NCI-H524 treated with DMSO at 0.1 percent for 48 hours (cell line): ENCODE data around the gene SEC24A.
"Not testable (repeated sequence)": the region's sequence is repeated elsewhere in the genome, so short reads cannot be mapped to it uniquely, and the experiment has no call there.

Experiments used
- DNase-seq: peaks from one replicate; lab custom pipeline; 2025; lab: John Stamatoyannopoulos, UW

The SEC24A gene

DNA sequence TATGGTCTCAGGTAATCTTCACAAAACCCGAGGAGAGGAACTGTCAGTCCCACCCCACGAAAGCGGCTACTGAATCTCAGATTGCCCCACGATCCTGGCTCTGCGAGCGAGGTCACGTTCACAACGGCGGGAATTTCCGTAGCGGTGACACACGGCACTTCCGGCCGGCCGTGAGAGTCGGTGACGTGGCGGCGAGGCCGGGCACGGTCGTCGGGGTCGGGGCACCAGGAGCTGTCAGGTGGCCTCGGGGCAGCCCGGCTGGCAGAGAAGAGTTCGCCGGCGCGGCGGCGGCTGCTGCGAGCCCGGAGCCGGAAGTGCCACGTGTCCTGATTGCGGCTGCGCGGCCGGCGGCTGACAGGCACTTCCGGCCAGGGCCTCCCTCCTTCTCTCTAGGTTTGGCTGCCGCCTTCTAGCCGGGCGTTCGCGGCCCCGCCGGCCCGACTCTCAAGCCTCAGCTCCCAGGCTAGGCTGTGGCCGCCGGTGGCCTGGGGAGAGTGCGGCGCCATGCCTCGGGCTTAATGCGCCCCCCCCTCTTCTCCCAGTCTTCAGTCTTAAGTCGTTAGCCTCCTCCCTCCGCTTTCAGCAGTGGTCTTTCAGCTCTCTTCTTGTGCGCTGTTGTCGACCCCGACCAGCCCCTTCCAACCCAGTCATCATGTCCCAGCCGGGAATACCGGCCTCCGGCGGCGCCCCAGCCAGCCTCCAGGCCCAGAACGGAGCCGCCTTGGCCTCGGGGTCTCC is at the start of gene SEC24A:
Gene SEC24A, plus strand, starts transcription at position 361 of the 738 bp plus-strand sequence. Its CDS starts 292 bp downstream, at position 653.
- DNase-seq = peak; percentile 45

DNA sequence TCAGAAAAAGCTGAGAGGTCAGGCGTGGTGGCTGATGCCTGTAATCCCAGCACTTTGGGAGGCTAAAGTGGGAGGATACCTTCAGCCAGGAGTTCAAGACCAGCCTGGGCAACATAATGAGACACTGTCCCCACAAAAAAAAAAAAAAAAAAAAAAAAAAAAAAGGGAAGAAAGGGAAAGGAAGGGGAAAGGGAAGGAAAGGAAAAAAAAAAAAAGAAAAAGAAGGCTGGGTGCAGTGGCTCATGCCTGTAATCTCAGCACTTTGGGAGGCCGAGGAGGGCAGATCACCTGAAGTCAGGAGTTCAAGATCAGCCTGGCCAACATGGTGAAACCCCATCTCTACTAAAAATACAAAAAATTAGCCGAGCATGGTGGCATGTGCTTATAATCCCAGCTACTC is 48.8 kb upstream of the SEC24A start:
- DNase-seq = not testable (repeated sequence)

DNA sequence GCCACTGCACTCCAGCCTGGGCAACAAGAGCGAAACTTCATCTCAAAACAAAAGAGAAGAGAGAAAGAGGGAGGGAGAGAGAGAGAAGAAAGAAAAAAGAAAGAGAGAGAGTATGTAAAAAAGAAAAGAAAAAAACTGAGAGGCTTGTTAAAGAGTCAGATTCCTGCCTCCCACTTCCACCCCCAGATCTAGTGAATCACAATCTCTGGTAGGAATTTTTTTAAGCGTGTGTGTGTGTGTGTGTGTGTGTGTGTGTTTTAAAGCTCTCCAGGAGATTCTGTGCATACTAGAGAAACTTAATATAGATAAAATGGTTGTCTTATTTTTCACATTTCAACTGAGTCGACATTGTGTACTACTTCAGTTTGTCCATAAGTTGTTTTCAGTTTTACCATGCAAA is 48.0 kb upstream of the SEC24A start:
- no peak for DNase-seq

DNA sequence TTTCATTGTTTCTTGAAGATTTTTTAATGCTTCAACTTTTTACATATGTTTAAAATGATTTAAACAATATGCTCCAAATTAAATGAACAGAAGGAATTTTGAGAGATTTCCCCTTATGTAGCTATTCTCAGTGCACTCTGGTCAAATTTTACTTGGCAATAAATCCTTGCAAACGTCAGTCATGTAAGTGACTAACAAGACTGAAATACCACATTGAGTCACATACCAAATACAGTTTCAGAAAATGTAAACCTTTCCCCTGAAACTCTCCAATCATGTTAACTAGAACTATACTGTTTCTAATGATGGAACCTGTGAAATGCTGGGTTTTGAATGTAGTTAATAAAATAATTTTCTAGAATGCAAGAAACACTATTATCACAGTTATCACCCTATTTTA is 45.5 kb upstream of the SEC24A start:
- no peak for DNase-seq

DNA sequence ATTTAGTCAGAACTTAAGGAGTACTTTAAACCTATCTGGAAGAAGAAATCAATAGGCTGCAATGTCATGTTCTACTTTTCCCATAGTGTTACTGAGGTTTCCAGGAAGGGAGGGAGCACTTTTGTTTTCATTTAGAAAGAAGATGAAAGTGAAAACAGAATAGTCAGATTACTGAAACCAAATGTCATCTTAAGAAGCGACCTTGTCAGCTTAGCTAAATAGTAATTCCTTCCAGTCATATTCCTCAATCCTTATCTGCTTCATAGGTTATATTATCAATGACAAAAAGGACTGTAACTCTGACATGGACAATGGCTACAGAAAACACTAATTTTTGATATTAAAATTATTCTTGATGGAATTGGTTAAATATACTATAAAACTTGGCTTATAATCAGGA is 43.7 kb upstream of the SEC24A start:
- no peak for DNase-seq

DNA sequence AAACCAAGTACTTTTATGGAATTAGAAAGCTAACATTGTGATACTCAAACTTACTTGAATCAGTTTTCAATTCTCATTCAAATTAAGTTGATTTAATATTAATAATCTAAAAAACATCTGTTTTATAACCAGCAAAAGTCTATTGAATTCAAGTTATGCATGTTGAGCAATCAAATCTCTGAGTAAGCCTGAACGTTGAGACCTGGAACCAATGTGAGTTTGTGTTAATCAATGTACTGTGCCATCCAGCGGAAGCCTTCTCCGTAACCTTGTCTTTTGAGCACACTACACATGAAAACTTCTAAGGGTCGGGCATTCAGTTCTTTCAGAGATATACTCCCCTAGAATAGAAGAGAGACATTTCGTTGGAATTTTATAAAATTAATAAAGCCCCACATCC is 41.9 kb upstream of the SEC24A start:
- DNase-seq = no peak

DNA sequence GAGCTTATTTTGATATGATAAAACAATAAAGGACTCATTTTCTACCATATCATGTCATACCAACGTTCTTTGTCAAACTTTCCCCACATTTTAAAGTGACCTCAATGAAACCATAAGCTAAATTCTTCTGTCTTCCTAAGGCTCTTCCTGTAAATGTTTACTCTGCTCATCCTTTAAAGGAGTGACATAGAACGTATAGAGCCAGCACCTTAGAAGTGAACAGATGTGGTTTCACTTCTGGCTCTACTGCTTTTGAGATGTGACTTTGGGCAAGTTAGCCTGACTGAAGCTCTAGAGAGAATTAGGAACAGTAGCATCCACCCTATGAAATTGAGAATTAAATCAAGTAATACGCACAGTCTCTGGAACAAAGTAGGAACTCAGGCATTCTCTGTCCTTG is 40.0 kb upstream of the SEC24A start:
- DNase-seq = no peak

DNA sequence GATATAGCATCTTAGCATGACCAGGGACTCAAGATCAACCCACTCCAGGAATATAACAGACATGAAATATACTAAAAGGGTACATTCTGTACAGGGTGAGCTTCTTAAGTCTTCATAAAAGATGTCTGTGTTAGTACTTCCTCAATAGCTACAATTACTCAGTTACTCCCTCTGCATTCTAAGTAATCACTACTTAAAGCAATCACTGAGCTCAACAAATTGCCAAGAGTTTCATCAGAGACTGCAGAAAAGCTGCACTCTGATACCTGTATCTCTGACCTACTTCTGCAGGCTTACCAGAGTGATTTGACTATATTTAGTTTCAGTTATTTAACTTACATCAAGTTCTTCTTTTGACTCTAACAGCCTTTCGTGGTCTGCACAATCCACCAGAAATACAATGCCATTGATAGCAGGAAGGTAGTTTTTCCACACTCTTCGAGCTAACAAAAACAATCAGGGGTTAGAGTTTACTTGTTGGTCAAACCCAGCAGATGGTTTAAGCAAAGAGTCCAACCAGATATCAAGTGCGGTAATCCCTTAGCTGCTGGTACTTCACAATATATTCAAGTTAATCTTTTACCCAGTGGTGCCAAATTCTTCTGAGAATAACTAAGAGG is 39.2 kb upstream of the SEC24A start:
- DNase-seq = peak; percentile 74

DNA sequence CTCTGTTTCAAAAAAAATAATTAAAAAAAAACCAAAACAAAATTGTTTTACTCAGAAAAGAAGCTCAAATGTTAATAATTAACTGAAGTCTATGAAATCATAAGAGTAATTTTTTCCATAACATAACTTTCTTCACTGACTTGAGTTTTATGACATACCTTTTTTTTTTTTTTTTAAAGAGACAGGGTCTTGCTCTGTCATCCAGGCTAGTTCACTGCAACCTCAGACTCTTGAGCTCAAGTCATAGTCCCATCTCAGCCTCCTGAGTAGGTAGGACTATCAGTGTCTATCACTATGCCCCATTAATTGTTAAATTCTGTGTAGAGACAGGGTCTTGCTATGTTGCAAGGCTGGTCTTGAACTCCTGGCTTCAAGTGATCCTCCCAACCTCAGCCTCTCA is 37.9 kb upstream of the SEC24A start:
- no peak for DNase-seq

DNA sequence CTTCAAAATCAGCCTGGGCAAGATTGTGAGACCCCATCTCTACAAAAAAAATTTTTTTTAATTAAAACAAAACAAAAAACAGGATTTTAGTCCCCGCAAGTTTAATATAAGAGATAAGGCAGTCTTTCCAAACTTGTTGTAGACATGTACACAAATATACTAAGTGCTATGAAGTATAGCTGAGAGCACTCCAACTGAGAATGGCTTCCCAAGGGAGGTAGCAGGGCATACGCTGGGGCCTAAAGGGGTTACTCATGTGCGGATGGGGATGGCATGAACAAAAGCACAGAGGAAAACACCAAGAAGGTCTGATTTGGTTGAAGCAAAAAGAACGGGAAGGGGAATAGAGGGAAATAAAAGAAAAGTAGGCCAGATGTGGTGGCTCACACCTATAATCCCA is 37.1 kb upstream of the SEC24A start:
- no peak for DNase-seq

DNA sequence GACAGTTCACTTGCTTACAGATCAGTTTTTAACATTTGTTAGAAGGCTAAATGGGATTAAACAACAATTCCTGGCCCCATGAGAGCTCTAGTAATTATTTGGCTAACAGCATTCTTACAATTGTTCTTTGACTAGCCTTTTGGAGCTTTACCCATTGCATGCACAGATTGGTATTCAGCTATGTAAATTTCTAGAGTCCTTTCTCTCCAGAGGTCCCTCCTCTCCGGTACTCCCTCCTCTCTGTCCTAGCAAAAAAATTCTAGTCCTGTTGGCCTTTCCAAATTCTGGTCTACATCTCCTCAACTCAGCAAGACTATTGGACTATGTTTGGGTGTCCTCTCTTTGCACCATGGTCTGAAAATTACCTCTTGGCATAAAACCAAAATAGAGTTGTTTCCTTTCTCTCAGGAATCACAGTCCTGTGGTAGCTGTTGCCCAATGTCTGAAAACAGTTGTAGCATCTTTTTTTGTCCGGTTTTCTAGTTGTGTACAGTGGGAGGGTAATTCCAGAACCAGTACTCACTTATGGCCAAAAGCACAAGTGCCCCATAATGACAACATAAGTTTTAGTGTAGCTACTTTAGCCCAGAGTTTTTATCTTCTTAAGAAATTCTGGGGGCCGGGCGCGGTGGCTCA is 34.0 kb upstream of the SEC24A start:
- no peak for DNase-seq

DNA sequence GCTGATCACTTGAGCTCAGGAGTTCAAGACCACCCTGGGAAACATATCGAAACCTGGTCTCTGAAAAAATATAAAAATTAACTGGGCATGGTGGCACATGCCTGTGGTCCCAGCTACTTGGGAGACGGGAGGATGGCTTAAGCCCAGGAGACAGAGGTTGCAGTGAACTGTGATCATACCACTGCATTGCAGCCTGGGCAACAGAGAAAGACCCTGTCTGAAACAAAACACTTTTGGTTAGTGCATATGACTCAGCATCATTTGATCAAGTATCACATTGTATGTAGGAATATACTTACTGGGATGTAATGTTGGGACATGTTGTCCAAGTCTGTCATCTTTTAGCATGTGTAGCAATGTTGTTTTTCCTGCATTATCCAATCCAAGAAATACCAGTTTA is 28.0 kb upstream of the SEC24A start:
- DNase-seq = no peak

DNA sequence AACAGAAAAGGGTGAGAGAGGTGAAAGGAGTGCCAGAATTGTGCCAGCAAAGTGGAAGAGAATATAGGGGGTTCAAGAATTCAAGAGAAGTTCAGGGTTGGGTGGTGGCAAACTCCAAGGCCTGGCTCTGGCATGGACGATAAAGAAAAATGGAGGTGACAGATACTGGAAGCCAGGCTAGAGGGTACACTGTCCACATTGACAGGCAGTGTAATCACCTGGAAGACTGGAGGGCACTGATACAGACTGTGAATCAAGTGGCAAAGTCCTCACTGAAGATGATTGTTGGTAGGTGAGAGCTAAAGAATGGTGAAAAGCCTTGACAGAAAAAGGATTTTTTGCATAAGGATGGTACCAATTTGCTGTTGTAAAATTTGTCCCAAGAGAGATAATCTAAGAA is 23.0 kb upstream of the SEC24A start:
- no peak for DNase-seq

DNA sequence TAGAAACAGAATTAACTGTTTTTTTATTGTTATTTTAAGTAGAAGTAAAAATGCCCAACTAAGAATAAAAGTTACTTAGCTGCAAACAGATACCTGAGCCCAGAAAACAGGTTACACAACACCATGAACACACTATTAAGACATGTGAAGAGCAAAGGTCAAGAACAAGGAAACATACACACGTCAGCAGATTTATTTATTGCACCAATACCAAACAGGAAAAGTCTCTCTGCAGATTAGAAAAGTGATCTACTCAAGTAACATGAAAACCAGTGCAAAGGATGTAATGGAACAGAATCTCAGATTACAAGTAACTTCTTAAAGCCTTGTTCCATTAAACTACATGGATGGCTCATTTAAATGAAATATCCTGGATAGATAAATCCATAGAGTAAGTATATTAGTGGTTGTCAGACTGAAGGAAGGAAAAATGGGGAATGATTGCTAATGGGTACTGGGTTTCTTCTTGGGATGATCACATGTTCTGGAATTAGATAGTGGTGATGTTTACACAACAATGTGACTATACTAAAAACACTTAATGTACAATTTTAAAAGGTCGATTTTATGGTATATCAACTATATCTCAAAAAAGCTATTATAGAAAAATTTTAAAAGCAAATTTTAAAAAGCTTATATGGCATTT is 22.1 kb upstream of the SEC24A start:
- no peak for DNase-seq

DNA sequence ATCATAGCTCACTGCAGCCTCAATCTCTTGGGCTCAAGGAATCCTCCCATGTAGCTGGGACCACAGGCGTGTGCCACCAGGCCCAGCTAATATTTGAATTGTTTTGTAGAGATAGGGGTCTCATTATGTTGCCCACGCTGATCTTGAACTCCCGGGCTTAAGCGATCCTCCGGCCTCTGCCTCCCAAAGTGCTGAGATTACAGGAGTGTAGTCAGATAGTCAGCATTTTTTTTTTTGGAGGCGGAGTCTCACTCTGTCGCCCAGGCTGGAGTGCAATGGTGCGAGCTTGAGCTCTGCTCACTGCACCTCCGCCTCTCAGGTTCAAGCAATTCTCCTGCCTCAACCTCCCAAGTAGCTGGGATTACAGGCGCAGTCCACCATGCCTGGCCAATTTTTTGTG is 14.4 kb upstream of the SEC24A start:
- DNase-seq = no peak

DNA sequence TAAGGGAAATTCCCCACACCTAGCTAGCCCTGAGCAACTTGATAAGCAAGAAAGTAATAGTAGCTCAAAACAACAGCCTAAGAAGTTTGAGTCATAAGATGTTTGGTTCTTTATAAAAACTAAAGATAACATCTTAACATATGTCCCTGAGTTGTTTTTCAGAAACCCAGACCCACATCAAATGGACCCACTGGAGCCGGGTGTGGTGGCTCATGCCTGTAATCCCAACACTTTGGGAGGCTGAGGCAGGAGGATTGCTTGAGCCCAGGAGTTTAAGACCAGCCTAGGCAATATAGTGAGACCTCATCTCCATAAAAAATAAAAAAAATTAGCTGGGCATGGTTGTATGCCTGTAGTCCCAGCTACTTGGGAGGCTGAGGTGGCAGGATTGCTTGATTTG is 13.2 kb upstream of the SEC24A start:
- not testable (repeated sequence) for DNase-seq

DNA sequence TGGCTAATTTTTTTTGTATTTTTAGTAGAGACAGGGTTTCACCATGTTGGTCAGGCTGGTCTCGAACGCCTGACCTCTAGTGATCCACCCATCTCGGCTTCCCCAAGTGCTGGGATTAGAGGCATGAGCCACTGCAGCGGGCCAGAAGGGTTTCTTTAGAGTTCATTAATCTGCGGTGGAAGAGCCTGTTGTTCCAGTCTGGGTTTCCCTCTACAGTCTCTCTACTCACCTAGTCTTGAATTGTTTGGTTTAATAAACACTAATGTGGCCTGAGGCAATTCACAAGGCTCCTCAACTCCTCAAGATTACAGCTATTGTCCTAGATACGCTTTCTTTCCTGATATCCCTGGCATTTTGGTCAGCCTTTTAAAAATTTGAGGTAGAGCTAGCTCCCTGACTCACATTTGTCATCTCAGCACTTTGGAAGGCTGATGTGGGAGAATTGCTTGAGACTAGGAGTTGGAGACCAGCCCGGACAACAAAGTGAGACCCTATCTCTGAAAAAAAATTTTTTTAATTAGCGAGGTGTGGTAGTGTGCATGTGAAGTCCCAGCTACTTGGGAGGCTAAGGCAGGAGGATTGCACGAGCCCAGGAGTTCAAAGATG is 11.4 kb upstream of the SEC24A start:
- no peak for DNase-seq

DNA sequence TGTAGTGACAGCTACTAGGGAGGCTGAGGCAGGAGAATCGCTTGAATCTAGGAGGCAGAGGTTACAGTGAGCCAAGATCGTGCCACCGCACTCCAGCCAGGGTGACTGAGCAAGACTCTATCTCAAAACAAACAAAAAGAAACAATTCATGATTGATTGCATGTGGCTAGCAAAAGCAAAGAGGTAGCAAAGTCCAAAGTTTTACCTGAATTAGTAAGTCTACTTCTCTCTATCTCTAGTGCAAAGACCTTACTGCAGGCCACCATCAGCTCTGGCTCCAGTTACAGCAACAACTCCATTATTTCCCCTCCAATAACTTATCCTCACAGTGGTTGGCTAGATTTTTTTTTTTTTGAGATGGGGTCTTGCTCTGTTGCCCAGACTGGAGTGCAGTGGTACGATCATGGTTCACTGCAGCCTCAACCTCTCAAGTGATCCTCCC is 9.8 kb upstream of the SEC24A start:
- no peak for DNase-seq

DNA sequence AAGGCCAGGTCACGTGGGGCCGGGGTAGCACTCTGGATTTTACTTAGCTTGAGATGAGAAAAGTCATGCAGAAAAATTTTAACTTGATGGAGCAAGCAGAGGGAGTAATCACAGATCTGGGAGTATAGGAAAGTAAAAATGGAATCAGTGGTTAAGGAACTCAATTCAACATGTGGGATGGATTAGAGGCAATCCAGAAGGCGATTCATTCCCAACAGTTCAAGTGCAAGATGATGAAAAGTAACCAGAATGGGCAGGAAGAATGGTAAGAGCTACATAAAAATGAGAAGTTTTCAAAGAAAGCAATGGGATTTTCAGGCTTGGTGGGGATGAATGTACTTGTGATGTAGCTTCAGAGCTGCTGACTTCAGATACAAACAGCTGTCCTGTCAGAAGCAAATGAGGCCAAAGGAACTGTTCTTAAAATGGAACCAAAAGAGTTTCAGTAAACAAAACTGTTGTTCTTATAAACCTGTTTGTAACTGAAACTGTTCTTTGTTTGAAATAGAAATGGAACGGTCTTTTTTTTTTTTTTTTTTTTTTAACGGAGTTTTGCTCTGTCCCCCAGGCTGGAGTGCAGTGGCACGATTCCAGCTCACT is 5.6 kb upstream of the SEC24A start:
- no peak for DNase-seq

DNA sequence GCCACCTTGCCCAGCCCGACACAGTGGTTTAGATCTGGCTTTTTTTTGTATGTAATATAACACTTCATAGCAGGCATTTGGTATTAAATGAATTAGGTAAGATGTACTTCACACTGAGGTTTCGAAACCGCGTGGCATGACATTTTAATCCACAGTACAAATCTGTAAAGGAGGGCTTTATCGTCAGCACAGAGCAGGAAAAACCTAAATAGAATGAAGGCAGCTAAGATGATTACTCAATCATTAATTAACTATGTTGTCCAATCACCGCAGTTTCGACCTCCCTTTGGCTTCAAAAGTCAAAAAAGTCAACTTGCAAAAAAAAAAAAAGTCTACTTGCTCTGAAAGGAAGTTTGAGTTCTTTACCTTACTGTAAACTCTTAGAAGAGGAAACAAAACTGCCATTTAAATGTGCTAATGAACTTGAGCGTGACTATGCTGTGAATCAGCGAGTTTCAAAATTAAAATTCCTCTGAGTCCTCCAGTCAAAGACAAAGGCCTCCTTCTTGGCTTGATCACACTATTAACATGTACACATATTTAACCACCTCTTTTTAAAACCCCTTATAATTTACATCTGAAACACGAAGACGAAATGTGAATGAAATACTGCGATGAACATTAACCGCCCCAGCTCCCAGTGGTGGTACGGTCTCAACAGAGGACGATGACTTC is 698 bp upstream of the SEC24A start:
- DNase-seq = no peak

DNA sequence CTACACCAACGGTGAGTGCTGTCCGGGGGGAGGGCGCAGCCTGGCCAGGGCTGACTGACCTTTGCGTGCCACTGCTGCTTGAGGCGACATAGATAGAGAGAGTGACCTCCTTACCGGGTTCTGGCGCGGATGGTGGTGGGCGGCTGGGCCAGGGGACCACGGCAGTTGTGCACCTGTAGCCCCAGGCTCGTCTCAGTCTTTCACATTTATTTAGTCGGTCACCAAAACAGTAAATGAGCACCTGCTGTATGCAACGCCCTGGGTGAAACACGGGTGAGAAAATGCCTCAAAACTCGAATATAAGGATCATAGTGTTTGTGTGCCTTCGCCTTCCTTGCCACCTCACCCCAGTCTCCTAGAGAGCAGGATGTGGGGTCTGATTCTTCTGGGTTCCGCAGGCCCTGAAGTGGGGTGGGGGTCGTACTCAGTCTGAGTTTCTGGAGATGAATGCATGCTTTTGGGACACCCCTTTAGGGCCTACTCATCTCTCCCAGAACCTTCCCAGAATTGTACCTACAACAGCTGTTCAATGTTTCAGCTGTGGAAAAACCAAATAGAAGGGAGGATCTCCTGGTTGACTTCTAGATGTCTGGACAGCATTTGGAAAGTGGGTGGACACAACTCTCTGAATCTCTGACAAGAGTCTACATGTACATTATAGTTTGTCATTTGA is 714 bp downstream of the SEC24A start:
- DNase-seq = no peak
